ENCODE results near the gene SUV39H1. TPM values are rescaled to one million over a fixed set of nuclear protein-coding genes. Genes with fewer than 3 reads are reported as not detected.
"Not testable (repeated sequence)": the region's sequence is repeated elsewhere in the genome, so short reads cannot be mapped to it uniquely, and the experiment has no call there.

SUV39H1 gene
- total RNA-seq, 1 donor from 2014 or later = 27.6 TPM

DNA sequence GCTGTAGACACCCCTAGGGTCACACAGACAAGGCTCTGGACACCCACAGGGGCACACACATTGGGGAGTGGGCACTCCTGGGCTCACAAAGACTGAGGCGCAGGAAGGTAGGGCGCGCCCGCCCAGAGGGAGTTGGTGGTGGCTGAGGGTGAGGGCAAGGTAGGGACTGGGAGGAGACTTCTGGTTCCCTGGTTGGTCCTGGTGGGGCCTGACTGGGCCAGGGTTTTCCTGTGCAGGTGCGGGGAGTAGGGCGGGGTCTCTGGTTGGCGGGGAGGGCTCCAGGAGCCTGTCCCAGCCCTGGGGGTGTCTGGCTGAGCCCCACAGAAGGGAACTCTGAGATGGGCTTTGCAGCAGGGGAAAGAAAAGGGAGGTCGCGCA, 19.7 kb upstream of the SUV39H1 start:
- Mint-ChIP-seq H3K9me3 (no peaks in the 10 kb centered on the region), H3K4me1 (peaks cover 14% of the 10 kb centered on the region), H3K27ac (peak overlapping the region; percentile 93), H3K36me3 (ENCODE audit: low read depth) (peaks cover 5% of the 10 kb centered on the region), H3K4me3 (peak overlapping the region; percentile 95), H3K27me3 (no peaks in the 10 kb centered on the region)
- peak; percentile 71 for DNase-seq
- intact Hi-C loops (cut with micrococcal nuclease) = loop anchor here (1.0 to 10.0 kb wide), 3 partner anchors 200 to 325 kb away; partner anchors contain the start of genes FTSJ1, GRIPAP1, PQBP1 and TIMM17B

DNA sequence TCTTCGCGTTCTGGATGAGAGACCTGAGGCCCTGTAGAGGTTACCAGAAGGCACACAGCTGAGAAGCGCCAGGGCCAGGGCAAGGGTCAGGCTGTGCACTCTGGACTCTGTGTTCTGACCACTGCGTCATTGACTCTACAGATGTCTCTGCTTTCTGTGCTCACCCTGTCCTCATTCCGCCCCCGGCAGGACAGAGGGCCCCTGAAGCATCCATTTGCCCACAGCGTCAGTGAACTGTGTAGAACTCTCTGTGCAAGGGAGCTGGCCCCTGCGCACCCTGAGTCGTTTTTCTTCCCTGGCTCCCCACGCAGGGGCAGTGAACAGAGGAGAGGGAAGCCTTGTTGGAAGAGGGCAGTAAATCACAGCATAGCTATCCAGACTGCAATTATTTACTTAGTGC, 19.0 kb upstream of the SUV39H1 start:
- no peak for DNase-seq
- peak overlapping the region; percentile 93 for H3K27ac Mint-ChIP-seq
- no peaks in the 10 kb centered on the region for H3K9me3 Mint-ChIP-seq
- H3K27me3 Mint-ChIP-seq = no peaks in the 10 kb centered on the region
- H3K4me3 Mint-ChIP-seq = peak overlapping the region; percentile 95
- intact Hi-C loops (cut with micrococcal nuclease) = loop anchor here (5.0 to 10.0 kb wide), 2 partner anchors 200 to 217 kb away; partner anchors contain the start of genes FTSJ1, PQBP1 and TIMM17B
- H3K4me1 Mint-ChIP-seq = peaks cover 14% of the 10 kb centered on the region
- H3K36me3 Mint-ChIP-seq (ENCODE audit: low read depth) = peaks cover 5% of the 10 kb centered on the region

DNA sequence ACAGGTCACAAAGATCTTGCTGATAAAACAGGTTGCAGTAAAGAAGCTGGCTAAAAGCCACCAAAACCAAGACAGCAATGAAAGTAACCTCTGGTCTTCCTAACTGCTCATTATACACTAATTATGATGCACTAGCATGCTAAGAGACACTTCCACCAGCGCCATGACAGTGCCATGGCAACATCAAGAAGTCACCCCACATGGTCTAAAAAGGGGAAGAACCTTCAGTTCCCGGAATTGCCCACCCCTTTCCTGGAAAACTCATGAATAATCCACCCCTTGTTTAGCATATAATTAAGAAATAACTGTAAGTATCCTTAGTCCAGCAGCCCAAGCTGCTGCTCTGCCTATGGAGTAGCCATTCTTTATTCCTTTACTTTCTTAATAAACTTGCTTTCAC, 16.1 kb upstream of the SUV39H1 start:
- Mint-ChIP-seq H3K4me1 (peaks cover 32% of the 10 kb centered on the region), H3K36me3 (ENCODE audit: low read depth) (peaks cover 19% of the 10 kb centered on the region), H3K27ac (peak overlapping the region; percentile 20)
- DNase-seq = peak; percentile 78
- H3K4me3 Mint-ChIP-seq, H3K27me3 Mint-ChIP-seq, H3K9me3 Mint-ChIP-seq: not testable (repeated sequence)
- intact Hi-C loops (cut with micrococcal nuclease) = loop anchor here (5.0 kb wide), 1 partner anchor 122 kb away; the partner anchor contains the start of gene HDAC6

DNA sequence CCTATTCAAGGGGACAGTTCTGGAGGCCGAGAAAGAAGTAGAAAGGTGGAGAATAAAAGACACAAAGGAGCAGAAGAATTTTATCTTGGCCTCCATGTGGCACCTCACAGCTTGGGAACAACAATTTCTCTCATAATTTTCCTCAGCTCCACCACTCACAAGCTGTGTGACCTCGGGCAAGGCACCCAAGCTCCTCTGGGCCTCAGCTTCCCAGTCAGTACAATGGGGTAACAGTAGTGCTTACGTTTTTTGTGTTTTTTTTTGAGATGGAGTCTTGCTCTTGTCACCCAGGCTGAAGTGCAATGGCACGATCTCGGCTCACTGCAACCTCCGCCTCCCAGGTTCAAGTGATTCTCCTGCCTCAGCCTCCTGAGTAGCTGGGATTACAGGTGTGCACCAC, 15.6 kb upstream of the SUV39H1 start:
- intact Hi-C loops (cut with micrococcal nuclease) = loop anchor here (5.0 kb wide), 1 partner anchor 121 kb away; the partner anchor contains the start of gene HDAC6
- DNase-seq, H3K27ac Mint-ChIP-seq, H3K9me3 Mint-ChIP-seq, H3K27me3 Mint-ChIP-seq, H3K4me3 Mint-ChIP-seq: not testable (repeated sequence)
- peaks cover 22% of the 10 kb centered on the region for H3K36me3 Mint-ChIP-seq (ENCODE audit: low read depth)
- peaks cover 34% of the 10 kb centered on the region for H3K4me1 Mint-ChIP-seq

DNA sequence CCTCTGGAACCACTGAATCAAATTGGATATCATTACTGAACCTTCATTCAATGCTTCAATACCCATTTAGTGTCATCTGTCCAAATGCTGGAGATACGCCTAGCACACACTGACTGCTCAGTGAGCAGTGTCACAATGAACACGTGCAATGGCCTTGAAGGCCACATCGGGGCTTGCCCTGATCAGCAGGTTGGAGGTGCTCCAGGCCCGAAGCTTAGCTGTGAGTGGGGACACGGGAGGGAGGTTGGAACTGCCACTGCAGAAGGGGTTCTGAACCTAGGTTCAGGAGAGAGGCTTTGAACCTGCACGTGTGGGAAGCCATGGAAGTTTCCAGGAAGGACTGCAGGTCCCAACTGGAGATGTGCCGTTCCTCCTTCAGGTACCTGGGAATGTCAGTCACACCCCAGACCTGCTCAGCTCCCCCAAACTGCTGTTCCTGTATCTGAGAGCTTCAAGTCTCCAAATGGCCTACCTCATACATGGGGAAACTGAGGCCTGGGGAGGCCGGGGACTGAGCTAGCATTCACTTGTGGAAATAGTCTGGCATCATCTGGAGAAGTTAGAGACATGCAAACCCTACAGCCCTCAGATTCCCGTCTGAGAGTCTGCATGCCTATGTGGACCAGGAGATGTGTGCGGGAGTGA, 14.9 kb upstream of the SUV39H1 start:
- no peaks in the 10 kb centered on the region for H3K9me3 Mint-ChIP-seq
- peaks cover 30% of the 10 kb centered on the region for H3K36me3 Mint-ChIP-seq (ENCODE audit: low read depth)
- no peaks in the 10 kb centered on the region for H3K27me3 Mint-ChIP-seq
- no peak overlapping the region for H3K4me3 Mint-ChIP-seq
- DNase-seq = no peak
- H3K27ac Mint-ChIP-seq = no peak overlapping the region
- peaks cover 40% of the 10 kb centered on the region for H3K4me1 Mint-ChIP-seq
- intact Hi-C loops (cut with micrococcal nuclease) = loop anchor here (2.0 to 5.0 kb wide), 2 partner anchors 55 to 121 kb away; partner anchors contain the start of gene HDAC6

DNA sequence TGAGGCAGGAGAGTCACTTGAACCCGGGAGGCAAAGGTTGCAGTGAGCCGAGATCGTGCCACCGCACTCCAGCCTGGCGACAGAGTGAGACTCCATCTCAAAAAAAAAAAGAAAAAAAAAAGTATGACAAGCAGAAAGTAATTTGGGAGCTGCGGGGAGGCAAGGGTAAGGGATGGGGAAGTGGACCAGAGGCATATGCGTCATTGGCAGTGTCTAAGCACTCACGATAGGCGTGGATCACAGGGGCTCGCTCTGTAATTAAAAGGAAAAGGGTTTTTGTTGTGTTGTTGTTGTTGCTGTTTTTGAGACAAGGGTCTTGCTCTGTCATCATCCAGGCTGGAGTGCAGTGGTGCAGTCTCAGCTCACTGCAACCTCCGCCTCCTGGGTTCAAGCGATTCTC, 13.7 kb upstream of the SUV39H1 start:
- H3K36me3 Mint-ChIP-seq (ENCODE audit: low read depth) = peaks cover 41% of the 10 kb centered on the region
- peak overlapping the region; percentile 98 for H3K27ac Mint-ChIP-seq
- H3K9me3 Mint-ChIP-seq, H3K4me3 Mint-ChIP-seq, H3K27me3 Mint-ChIP-seq, DNase-seq: not testable (repeated sequence)
- intact Hi-C loops (cut with micrococcal nuclease) = loop anchor here (1.0 to 5.0 kb wide), 3 partner anchors 14 to 120 kb away; partner anchors contain the start of genes HDAC6 and SUV39H1
- H3K4me1 Mint-ChIP-seq = peaks cover 42% of the 10 kb centered on the region

DNA sequence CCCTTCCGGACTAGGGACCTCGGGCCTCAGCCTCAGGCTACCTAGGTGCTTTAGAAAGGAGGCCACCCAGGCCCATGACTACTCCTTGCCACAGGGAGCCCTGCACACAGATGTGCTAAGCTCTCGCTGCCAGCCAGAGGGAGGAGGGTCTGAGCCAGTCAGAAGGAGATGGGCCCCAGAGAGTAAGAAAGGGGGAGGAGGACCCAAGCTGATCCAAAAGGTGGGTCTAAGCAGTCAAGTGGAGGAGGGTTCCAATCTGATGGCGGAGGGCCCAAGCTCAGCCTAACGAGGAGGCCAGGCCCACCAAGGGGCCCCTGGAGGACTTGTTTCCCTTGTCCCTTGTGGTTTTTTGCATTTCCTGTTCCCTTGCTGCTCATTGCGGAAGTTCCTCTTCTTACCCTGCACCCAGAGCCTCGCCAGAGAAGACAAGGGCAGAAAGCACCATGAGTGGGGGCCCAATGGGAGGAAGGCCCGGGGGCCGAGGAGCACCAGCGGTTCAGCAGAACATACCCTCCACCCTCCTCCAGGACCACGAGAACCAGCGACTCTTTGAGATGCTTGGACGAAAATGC, 13.0 kb upstream of the SUV39H1 start, which contains the start of gene WAS:
Gene WAS, plus strand, starts transcription at position 389 of the 572 bp plus-strand sequence. Its CDS starts 55 bp downstream, at position 444.
- Mint-ChIP-seq H3K4me3 (peak within 1 kb of the TSS; percentile 98), H3K9me3 (no peaks in the 10 kb centered on the region), H3K27ac (peak within 1 kb of the TSS; percentile 98), H3K4me1 (peaks cover 43% of the 10 kb centered on the region), H3K36me3 (ENCODE audit: low read depth) (peaks cover 47% of the 10 kb centered on the region), H3K27me3 (no peaks in the 10 kb centered on the region)
- peak; percentile 85 for DNase-seq
- intact Hi-C loops (cut with micrococcal nuclease) = loop anchor here (1.0 to 5.0 kb wide), 3 partner anchors 13 to 119 kb away; partner anchors contain the start of genes HDAC6 and SUV39H1

DNA sequence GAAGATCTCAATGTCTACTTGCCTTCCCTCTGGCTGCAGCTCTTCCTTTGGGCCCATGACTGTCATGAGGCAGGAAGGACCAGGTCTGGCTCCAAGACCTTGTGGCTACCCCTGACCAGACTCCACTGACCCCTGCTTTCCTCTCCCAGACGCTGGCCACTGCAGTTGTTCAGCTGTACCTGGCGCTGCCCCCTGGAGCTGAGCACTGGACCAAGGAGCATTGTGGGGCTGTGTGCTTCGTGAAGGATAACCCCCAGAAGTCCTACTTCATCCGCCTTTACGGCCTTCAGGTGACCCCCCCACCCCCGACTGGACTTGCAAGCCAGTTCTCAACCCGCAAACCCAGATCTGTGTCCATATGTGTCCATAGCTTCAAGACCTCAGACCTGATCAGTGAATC, 12.4 kb upstream of the SUV39H1 start:
- Mint-ChIP-seq H3K4me3 (peak overlapping the region; percentile 98), H3K27ac (peak overlapping the region; percentile 98), H3K36me3 (ENCODE audit: low read depth) (peaks cover 49% of the 10 kb centered on the region), H3K27me3 (no peaks in the 10 kb centered on the region), H3K4me1 (peaks cover 43% of the 10 kb centered on the region), H3K9me3 (no peaks in the 10 kb centered on the region)
- intact Hi-C loops (cut with micrococcal nuclease) = loop anchor here (5.0 kb wide), 1 partner anchor 118 kb away; the partner anchor contains the start of gene HDAC6
- DNase-seq = no peak

DNA sequence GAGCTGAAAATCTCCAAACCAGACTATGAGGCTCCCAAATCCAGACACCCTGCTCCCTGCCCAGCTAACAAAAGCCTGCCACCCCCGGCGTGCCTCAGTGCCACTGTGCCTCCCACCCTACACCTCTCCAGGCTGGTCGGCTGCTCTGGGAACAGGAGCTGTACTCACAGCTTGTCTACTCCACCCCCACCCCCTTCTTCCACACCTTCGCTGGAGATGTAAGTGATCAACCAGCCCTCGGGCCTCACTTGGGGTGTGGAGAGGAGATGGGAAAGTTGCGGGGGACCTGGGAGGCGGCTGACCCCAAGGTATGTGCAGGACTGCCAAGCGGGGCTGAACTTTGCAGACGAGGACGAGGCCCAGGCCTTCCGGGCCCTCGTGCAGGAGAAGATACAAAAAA, 11.1 kb upstream of the SUV39H1 start:
- intact Hi-C loops (cut with micrococcal nuclease) = no loop called here
- Mint-ChIP-seq H3K4me1 (peaks cover 40% of the 10 kb centered on the region), H3K4me3 (peak overlapping the region; percentile 98), H3K9me3 (no peaks in the 10 kb centered on the region), H3K27me3 (no peaks in the 10 kb centered on the region), H3K27ac (peak overlapping the region; percentile 11), H3K36me3 (ENCODE audit: low read depth) (peaks cover 47% of the 10 kb centered on the region)
- DNase-seq = no peak

DNA sequence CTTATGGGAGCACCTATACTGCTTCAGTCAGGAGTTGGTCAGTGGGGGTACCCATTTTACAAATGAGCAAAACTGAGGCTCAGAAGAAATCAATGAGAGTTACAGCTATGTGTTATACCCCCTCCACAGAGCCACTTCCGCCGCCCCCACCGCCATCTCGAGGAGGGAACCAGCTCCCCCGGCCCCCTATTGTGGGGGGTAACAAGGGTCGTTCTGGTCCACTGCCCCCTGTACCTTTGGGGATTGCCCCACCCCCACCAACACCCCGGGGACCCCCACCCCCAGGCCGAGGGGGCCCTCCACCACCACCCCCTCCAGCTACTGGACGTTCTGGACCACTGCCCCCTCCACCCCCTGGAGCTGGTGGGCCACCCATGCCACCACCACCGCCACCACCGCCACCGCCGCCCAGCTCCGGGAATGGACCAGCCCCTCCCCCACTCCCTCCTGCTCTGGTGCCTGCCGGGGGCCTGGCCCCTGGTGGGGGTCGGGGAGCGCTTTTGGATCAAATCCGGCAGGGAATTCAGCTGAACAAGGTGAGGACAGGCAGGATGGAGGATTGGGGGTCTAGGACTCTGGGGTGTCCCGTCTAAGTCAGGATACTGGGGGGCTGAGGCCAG, 7.9 kb upstream of the SUV39H1 start:
- DNase-seq = no peak
- no peaks in the 10 kb centered on the region for H3K27me3 Mint-ChIP-seq
- no peak overlapping the region for H3K27ac Mint-ChIP-seq
- H3K4me1 Mint-ChIP-seq = peaks cover 32% of the 10 kb centered on the region
- H3K9me3 Mint-ChIP-seq = no peaks in the 10 kb centered on the region
- intact Hi-C loops (cut with micrococcal nuclease) = no loop called here
- no peak overlapping the region for H3K4me3 Mint-ChIP-seq
- peaks cover 59% of the 10 kb centered on the region for H3K36me3 Mint-ChIP-seq (ENCODE audit: low read depth)

DNA sequence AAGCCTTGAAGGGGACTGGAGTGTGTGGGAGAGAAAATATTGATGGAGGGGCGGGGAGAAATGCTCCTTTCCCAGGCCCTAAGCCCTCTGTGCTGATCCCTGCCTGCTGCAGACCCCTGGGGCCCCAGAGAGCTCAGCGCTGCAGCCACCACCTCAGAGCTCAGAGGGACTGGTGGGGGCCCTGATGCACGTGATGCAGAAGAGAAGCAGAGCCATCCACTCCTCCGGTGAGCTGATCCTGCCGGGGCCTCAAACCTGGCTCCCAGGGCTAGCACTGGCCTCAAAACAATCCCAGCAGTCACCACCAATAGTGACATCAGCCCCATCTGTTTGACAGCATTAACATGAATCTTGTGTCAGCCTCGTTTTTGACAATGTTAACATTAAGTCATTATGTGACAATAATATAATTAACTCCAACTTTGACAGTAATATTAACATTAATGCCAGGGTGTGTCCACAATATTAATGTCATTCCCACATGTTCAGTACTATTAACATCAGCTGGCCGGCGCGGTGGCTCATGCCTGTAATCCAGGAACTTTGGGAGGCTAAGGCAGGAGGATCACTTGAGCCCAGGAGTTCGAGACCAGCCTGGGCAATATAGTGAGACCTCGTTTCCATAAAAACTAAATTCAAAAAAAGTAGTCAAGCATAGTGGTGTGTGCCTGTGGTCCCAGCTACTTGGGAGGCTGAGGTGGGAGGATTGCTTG, 7.2 kb upstream of the SUV39H1 start:
- H3K4me1 Mint-ChIP-seq = peaks cover 30% of the 10 kb centered on the region
- no peak for DNase-seq
- no peak overlapping the region for H3K27ac Mint-ChIP-seq
- intact Hi-C loops (cut with micrococcal nuclease) = no loop called here
- no peak overlapping the region for H3K4me3 Mint-ChIP-seq
- H3K27me3 Mint-ChIP-seq = no peaks in the 10 kb centered on the region
- peaks cover 53% of the 10 kb centered on the region for H3K36me3 Mint-ChIP-seq (ENCODE audit: low read depth)
- H3K9me3 Mint-ChIP-seq = no peaks in the 10 kb centered on the region

DNA sequence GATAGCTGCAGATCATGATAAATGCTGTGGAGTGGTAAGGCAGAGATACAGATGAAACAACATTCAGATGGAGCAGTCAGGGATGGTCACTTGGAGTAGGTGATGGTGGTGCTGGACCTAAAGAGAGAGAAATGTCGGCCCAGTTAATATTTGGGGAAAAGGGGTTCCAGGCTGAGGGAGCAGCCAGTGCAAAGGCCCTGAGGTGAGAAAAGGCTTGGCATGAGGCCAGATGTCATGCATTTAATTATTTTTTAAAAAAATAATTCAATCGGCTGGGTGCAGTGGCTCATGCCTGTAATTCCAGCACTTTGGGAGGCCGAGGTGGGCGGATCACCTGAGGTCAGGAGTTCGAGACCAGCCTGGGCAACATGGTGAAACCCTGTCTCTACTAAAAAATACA, 4.8 kb upstream of the SUV39H1 start:
- DNase-seq; H3K9me3 Mint-ChIP-seq; H3K27me3 Mint-ChIP-seq; H3K4me3 Mint-ChIP-seq; H3K27ac Mint-ChIP-seq; intact Hi-C loops (cut with micrococcal nuclease): not testable (repeated sequence)
- peaks cover 21% of the 10 kb centered on the region for H3K4me1 Mint-ChIP-seq
- H3K36me3 Mint-ChIP-seq (ENCODE audit: low read depth) = peaks cover 33% of the 10 kb centered on the region

DNA sequence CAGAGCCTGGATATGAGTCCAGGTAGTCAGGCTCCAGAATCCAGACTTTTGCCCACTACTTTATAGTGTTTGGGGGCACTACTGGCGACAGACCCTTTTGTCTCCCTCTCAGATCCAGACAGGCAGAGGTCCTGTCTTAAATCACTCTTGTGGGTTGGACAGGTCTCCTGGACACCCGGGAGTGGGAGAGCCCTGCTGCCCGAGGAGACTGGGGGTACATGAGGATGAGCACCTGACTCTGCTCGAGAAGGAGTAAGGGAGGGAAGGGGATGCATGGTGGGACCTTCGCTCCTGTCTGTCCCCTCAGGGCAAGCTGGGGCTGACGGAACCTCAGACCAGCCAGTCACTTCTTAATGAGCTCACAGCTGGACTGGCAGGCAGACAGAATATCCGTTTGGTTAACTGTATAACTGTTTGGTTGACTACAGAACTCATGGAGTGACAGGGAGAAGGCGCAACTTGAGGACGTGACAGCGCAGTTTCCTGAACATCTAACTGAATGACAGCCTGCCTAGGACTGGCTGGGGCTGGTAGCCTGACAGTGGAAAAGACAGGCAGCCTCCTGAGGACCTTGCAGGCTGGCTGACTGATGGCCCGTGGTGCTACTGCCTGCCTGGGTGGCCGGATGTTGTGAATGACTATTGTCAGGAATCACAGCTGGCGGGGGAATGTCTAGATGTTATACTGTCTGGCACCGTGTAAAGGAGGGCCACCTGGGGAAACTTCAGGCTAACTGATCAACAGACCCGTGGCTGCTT, 1.6 kb upstream of the SUV39H1 start:
- DNase-seq = no peak
- H3K36me3 Mint-ChIP-seq (ENCODE audit: low read depth) = peaks cover 23% of the 10 kb centered on the region
- intact Hi-C loops (cut with micrococcal nuclease) = loop anchor here (5.0 kb wide), 1 partner anchor 42 kb away; no protein-coding TSS in a partner anchor
- no peaks in the 10 kb centered on the region for H3K9me3 Mint-ChIP-seq
- H3K4me3 Mint-ChIP-seq = peak overlapping the region; percentile 93
- H3K27ac Mint-ChIP-seq = peak overlapping the region; percentile 98
- H3K4me1 Mint-ChIP-seq = peaks cover 25% of the 10 kb centered on the region
- H3K27me3 Mint-ChIP-seq = no peaks in the 10 kb centered on the region
